GM10248 (cell line): ENCODE data around the gene TMEM117.

Experiments
- CTCF ChIA-PET: fragments of 300-600 bp; sonication (Branson Sonifier 250); formaldehyde crosslinking; extraction: SDS; loops from one replicate; lab custom pipeline; 2021; ENCODE audit warnings: antibody characterized with exemption; lab: Yijun Ruan, JAX
- POLR2A ChIA-PET: fragments of 350-650 bp; sonication (Branson Sonifier 250); formaldehyde crosslinking; extraction: SDS; loops from one replicate; lab custom pipeline; 2020; ENCODE audit warnings: antibody characterized with exemption; lab: Yijun Ruan, JAX
- DNase-seq: peaks from one replicate; pipeline ENCODE4 v3.0.0; 2012; ENCODE audit errors: extremely low spot score
- TF ChIP-seq, protein P1 (sequence below): IDR thresholded peaks from 2 replicates; pipeline ENCODE4 v1.5.1; 2012; ENCODE audit warnings: mild to moderate bottlenecking, low read depth; ENCODE audit errors: extremely low read depth, missing control alignments, control extremely low read depth

Gene TMEM117

GRCh38 chr12:43979450-43979849, 143.6 kb downstream of the TMEM117 start:
- TF ChIP-seq, protein P1, sequence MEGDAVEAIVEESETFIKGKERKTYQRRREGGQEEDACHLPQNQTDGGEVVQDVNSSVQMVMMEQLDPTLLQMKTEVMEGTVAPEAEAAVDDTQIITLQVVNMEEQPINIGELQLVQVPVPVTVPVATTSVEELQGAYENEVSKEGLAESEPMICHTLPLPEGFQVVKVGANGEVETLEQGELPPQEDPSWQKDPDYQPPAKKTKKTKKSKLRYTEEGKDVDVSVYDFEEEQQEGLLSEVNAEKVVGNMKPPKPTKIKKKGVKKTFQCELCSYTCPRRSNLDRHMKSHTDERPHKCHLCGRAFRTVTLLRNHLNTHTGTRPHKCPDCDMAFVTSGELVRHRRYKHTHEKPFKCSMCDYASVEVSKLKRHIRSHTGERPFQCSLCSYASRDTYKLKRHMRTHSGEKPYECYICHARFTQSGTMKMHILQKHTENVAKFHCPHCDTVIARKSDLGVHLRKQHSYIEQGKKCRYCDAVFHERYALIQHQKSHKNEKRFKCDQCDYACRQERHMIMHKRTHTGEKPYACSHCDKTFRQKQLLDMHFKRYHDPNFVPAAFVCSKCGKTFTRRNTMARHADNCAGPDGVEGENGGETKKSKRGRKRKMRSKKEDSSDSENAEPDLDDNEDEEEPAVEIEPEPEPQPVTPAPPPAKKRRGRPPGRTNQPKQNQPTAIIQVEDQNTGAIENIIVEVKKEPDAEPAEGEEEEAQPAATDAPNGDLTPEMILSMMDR, result no peak
- CTCF ChIA-PET, result interaction anchor here (1.9 kb wide), 1 partner anchor 20 kb away, joined by 4 read pairs; no protein-coding TSS in a partner anchor
- no peak for DNase-seq
- POLR2A ChIA-PET, result no interaction called here

DNA sequence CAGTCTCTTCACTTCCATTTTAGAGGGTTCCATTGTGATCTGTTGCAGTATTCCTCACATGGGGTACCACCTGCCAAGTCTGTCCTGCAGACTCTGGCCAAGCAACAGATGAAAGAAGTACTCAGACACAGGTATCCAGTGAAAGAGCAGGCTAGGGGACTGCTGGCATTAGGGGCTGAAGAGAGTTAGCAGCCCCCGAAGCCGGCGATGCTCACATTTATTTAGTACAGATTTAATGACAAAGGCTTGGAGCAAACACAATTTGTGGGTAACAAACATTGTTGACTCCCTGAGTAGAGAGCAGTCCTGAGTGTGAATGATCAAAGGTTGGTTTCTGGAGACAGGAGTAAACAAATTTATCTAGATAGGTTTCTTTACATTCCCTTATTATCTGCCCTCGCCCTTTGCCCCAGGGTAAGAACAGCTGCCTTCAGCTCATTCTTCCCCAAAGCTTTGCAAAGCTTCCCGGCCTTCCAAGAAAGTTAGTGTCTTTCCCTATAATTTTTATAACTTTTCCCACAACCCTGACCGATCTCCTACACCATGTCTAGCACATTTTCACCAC, 144.8 kb downstream of the TMEM117 start:
- TF ChIP-seq, protein P1, result no peak
- no peak for DNase-seq
- ChIA-PET POLR2A (interaction anchor here (0.6 kb wide), 1 partner anchor 531 kb away, joined by 3 read pairs; no protein-coding TSS in a partner anchor), CTCF (interaction anchor here (0.9 kb wide), 1 partner anchor 21 kb away, joined by 4 read pairs; no protein-coding TSS in a partner anchor)

DNA sequence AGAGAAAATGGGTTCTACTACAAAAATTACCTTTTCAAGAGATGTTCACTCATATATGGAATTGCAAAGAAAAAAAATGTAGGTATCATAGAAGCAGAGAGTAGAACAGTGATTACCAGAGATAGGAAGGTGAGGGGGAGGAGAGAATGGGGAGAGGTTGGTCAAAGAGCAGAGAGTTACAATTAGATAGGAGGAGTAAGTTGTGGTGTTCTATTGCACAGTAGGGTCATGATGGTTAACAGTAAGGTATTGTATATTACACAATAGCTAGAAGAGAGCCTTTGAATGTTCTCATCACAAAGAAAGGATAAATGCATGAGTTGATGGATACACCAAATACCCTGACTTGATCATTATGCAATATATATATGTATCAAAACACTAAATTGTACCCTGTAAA, 145.8 kb downstream of the TMEM117 start:
- ChIA-PET POLR2A (no interaction called here), CTCF (no interaction called here)
- TF ChIP-seq, protein P1, result no peak
- DNase-seq, result no peak

GRCh38 chr12:43982544-43982943, 146.7 kb downstream of the TMEM117 start:
- TF ChIP-seq, protein P1, result no peak
- ChIA-PET CTCF (no interaction called here), POLR2A (no interaction called here)
- no peak for DNase-seq

- ChIA-PET CTCF (interaction anchor here (0.8 to 2.5 kb wide), 3 partner anchors 12 to 26 kb away, joined by 3 to 12 read pairs (median 4); no protein-coding TSS in a partner anchor), POLR2A (no interaction called here)
- TF ChIP-seq, protein P1, result no peak
- peak; percentile 16 for DNase-seq
Observed at GRCh38 chr12:43988838-43989560, 153.1 kb downstream of the TMEM117 start.

- no peak for DNase-seq
- ChIA-PET CTCF (interaction anchor here (0.9 to 2.8 kb wide), 5 partner anchors 9 to 956 kb away, joined by 3 to 8 read pairs (median 3); no protein-coding TSS in a partner anchor), POLR2A (no interaction called here)
- TF ChIP-seq, protein P1, result no peak
Observed at GRCh38 chr12:43992856-43993255, 157.0 kb downstream of the TMEM117 start.
